Inflammatory macrophage treated with lipopolysaccharide for 4 hours (primary cell): ENCODE data around the gene GLO1.

Source experiments
- DNase-seq: peaks from one replicate; pipeline ENCODE4 v3.0.0-alpha.2; 2020

The GLO1 gene

DNA sequence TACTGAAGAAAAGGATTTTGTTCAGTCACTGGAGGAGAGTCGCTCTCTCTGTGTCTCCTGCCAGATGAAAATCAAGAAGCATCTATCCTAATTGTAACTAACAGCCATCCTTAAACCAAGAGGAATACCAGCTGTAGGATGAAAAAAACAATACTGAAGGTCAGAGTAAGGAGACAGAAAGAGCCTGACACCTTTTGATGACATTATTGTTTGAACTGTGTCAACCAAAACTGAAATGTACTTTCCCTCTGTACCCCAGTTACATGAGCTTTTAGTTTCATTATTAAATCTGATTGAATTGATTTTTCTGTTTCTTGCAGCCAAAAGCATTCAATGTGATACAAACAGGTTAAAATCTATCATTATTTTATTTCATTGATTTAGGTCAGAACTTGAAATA, 46.0 kb downstream of the GLO1 start:
- no peak for DNase-seq

DNA sequence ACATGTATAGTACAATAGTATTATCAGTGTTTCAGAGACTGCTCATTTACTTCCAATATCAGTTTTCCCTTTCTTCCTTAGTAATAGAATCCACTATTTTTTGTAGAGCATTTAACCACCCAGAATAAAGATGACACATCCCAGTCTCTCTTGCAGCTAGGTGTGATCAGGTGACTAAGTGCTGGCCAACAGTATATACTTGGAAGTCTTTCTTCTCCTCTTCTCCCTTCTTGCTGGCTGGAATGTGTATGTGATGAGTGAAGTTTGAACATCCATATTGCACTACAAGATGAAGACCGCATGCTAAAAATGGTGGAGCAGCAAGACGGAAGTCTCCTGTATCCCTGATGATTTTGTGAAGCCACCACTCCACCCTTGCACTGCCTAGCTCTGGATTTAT, 48.7 kb downstream of the GLO1 start:
- no peak for DNase-seq

GRCh38 chr6:38651121-38651784, 51.7 kb downstream of the GLO1 start:
- DNase-seq, result no peak

DNA sequence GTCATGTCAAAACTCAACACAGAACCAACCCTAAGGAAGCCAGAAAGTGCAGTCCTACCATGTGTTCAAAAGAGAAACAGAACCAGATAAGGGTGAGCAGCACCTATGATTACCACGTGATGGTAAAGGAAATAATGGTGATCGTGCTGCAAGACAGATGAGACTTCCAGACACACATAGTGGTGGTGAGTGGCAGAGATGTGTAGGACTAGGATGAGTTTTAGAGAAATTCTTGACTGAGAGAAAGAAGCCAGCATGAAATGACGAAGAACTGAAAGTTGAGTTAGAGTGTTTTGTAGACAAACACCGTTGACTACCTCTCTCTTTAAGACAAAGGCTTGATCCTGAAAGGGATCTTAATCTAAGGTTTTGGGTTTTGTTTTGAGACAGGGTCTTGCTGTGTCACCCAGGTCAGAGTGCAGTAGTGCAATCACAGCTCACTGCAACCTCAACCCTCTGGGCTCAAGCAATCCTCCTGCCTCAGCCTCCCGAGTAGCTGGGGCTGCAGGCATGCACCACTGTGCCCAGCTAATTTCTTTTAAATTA, 52.7 kb downstream of the GLO1 start:
- no peak for DNase-seq

- DNase-seq, result no peak
Measured at GRCh38 chr6:38649744-38650143, 53.2 kb downstream of the GLO1 start.

DNA sequence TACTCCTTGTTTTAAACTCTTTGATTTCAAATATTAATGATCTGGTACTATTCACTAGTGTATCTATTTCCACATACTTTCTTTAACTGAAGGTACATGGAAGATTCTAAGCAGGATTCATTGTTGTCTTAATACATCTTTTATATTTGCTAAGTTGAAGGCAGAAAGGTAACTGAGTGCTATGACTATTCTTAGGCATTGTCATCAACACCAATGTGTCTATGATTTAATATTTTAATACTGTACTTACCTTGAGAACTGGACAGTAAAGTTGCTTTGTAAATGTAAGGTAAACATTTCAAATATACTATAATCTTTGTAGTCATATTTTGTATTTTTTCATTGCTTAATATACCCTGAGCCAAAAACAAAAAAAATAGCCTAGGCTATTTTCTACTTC, 54.3 kb downstream of the GLO1 start:
- no peak for DNase-seq

DNA sequence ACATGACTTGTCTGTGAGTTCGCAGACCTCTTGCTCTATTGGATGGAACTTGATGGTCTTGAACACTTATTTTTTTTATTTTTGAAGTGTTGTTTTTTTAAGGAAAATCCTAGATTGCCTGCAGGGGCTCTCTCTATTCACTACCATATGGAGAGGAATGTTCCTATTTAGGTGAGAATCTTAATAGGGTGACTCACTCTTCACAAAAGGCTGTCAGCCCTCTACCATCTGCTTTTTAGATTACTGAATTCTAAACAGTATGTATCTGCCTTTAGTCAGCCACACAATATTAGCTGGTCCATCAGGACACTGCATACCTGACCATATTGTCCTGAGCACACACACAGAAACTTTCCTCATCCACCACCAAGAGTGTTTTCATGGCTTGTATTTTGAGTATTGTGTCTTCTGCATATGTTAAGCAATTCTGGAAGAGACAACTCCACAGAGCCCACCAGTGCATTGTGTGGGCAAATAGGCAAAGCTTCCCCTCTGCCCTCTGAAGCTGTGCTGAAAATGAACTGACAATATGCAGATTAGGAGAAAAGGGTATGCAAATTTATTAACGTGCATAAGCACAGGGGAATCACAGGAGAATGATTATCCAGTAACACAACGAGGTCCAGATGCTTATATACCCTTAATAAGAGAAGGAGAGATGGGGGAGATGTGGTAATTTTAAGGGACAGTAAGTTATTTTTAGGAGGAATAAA, 56.6 kb downstream of the GLO1 start:
- DNase-seq, result no peak

- no peak for DNase-seq
Measured at GRCh38 chr6:38644951-38645350, 58.0 kb downstream of the GLO1 start.

DNA sequence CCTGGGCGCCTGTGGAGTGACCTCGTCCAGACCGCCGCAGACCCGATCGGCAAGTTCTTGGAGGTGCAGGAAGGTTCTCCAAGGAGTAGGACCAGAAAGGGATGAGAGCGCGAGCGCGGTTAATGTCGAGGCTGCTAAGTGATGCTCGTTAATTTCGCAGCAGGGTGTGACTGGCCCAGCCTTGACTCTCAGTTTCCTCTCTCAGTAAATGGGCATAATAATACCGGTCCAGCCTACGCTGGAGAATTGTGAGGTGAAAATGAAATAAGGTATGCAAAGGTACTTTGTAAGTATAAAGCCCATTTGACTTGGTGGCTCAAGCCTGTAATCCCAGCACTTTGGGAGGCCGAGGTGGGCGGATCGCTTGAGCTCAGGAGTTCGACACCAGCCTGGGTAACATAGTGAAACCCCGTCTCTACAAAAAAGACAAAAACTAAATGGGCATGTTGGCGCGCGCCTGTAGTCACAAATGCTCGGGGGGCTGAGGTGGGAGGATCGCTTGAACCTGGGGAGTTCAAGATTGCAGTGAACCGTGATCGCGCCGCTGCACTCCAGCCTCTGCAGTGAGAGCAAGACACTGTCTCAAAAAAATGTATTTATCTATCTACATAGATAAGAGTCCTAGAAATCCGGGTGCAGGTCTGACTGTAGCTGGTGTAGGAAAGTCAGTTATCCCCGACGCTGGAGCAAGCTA, 62.6 kb downstream of the GLO1 start:
- no peak for DNase-seq

DNA sequence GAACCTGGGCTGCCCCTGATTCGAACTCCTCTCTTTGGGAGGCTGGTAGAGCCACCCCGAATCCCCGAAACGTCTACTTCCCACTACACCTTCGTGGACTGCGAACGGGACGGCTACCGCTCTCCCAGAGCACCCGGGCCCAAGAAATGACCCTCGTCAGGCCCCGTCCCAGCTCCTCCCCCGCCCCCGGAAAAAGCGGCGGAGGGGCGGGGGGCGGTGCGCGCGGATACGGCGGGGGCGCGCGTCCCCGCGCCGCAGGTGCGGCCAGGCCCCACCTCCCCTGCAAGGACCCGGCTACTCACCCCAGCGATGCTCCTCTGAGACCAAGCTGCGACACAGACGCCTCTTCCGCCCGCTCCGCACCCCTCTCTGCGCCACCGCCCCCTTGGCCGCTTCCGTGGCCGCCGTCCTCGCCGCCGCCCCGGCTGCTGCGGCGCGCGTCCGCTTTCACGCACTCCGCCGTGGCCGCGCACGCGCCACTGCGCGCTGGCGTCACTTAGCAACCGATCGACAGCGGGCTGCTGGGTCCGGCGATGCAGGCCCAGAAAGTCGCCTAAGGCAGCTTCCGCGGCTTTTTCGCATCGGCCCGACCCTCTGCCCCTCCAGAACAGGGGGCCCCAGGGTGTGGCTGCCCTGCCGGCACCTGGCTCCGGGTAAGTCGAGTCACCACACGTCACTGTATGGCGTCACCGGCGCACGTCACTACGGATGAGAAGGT, 63.3 kb downstream of the GLO1 start, which contains the start of gene BTBD9:
Gene BTBD9 (minus strand): TSS at position 432 of the 718 bp plus-strand sequence.
- peak; percentile 84 for DNase-seq

GRCh38 chr6:38638941-38639497, 63.9 kb downstream of the GLO1 start:
- peak; percentile 15 for DNase-seq

DNA sequence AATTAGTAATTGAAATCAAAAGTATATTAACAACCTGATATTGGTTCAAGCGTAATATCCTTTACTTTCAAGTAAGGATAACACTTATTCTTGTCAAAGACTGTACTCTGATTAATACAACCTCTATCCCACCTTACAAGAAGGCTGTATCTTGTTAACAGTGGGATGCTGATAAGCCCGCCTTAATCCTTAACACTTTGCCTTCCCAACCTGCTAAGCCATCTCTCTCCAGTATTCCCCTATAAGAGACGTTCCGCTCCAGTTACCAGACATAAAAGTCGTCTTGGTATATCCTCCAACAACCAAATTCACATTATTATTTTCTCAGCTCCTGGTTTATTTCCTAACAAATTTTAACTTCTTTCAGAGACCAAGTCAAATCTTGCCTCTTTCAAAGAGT, 65.2 kb downstream of the GLO1 start:
- no peak for DNase-seq

- no peak for DNase-seq
Measured at GRCh38 chr6:38636027-38636426, 66.9 kb downstream of the GLO1 start.

GRCh38 chr6:38634518-38634917, 68.4 kb downstream of the GLO1 start:
- no peak for DNase-seq

DNA sequence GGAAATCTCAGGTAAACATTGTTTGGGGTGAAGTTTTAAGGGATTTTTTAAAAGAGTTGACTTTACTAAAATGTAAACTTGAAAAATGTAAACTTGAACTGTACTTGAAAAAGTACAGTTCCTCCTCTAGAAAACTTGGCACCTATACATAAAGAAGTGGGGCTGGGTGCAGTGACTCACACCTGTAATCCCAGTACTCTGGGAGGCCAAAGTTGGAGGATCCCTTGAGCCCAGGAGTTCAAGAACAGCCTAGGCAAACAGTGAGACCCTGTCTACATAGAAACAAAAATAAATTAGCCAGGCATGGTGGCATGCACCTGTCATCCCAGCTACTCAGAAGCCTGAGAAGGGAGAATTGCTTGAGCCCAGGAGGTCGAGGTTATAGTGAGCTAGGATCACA, 70.5 kb downstream of the GLO1 start:
- DNase-seq, result no peak

DNA sequence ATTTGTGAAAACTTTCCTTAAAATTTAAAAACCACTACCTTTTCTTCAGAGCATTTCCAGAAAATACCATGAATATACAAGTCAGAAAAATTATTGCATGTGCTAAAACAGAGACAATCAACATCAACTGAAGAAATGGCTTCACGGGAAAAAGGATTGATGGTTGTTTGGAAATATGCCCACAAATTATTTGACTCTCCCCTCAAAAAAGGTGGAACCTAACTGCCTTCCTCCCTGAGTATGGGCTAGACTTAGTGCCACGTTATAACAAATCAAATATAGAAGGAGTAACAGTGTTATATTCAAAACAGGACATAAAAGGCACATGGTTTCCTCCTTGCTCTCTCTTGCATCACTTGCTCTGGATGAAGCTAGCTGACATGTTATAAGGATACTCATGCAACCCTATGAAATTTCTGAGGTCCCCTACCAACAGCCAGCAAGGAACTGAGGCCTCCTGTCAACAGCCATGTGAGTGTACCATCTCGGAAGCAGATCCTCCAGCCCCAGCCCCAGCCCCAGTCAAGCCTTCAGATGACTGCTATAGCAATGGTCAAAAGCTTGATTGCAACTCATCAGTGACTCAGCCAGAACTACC, 71.7 kb downstream of the GLO1 start:
- DNase-seq, result no peak
